K562 (cell line): ENCODE measurements around the gene KNG1. TPM values are rescaled to one million over a fixed set of nuclear protein-coding genes. Genes with fewer than 3 reads are reported as not detected.
A peak's percentile ranks its signal among the peaks of the same experiment; 100 is the strongest.

Source experiments
- JUN ChIP-seq, 2 experiments: sonication (generic) in 1 of 2; formaldehyde crosslinking in 1 of 2; IDR thresholded peaks; 2 replicates each; pipeline versions ENCODE4 v1.6.1 to v1.8.0; 2012 to 2022; ENCODE audit warnings: borderline replicate concordance in 2 of 2, mild to moderate bottlenecking in 2 of 2, improper control_type of control experiment in 1 of 2, low read depth in 1 of 2, low read length in 1 of 2, missing genetic modification reagents in 1 of 2
- KLF13 ChIP-seq: fragments of 450-650 bp; IDR thresholded peaks from 2 replicates; pipeline ENCODE4 v1.6.1; 2016; ENCODE audit warnings: missing genetic modification characterization, low read depth, mild to moderate bottlenecking, missing compliant biosample characterization, moderate library complexity, borderline replicate concordance
- SMAD3 ChIP-seq: fragments of 450-650 bp; formaldehyde crosslinking; conservative IDR thresholded peaks from 2 replicates; pipeline ENCODE4 v1.4.0; 2020; ENCODE audit warnings: mild to moderate bottlenecking
- ZNF3 ChIP-seq: fragments of 250-450 bp; sonication (Bioruptor Pico); IDR thresholded peaks from 2 replicates; pipeline ENCODE4 v1.5.0; 2021; ENCODE audit warnings: mild to moderate bottlenecking, moderate library complexity
- polyA plus RNA-seq, 8 experiments: library from polyadenylated mRNA; depleted of rRNA in 4 of 8; stranded (reverse) in 5 of 8; unstranded in 3 of 8; fragments of >200 nt; fragmentation: Nextera tagmentation in 2 of 8; fragmentation: Illumina TruSeq in 1 of 8; extraction: Ambion mirVana in 2 of 8; extraction: Trizol in 1 of 8; gene quantifications; 2 replicates each; pipeline versions ENCODE4 v1.2.1 to v1.2.3, GENCODE V29; 2011 to 2014; ENCODE audit warnings: inconsistent platforms in 1 of 8, missing spikeins in 1 of 8
- total RNA-seq, 7 experiments: library from RNA; depleted of rRNA in 6 of 7; stranded (reverse); fragments of >200 nt in 6 of 7; fragmentation: Illumina TruSeq in 2 of 7; extraction: Trizol in 2 of 7; gene quantifications; 2 replicates each; pipeline versions ENCODE4 v1.2.1 to v1.2.3, GENCODE V29; 2011 to 2021; ENCODE audit warnings: low replicate concordance in 1 of 7
- TF ChIP-seq, protein P1 (sequence below): fragments of 150-350 bp; IDR thresholded peaks from 2 replicates; pipeline ENCODE4 v1.6.1; 2014; ENCODE audit warnings: low read depth, mild to moderate bottlenecking, low read length, borderline replicate concordance
- TF ChIP-seq, protein P2 (sequence below): fragments of 450-650 bp; formaldehyde crosslinking; IDR thresholded peaks from 2 replicates; pipeline ENCODE4 v1.4.0; 2020; ENCODE audit warnings: mild to moderate bottlenecking, moderate library complexity
- TF ChIP-seq, protein P3 (sequence below): fragments of 200-600 bp; sonication (generic); IDR thresholded peaks from one replicate; pipeline ENCODE4 v1.6.1; 2012; ENCODE audit warnings: mild to moderate bottlenecking, low read depth, low read length, inconsistent platforms

The KNG1 gene
- total and polyA plus RNA-seq, 9 of the 15 experiments (the other 6 are each of a cell fraction or from before 2014, with no cell fraction given): 0.09 TPM; not detected in 8

DNA sequence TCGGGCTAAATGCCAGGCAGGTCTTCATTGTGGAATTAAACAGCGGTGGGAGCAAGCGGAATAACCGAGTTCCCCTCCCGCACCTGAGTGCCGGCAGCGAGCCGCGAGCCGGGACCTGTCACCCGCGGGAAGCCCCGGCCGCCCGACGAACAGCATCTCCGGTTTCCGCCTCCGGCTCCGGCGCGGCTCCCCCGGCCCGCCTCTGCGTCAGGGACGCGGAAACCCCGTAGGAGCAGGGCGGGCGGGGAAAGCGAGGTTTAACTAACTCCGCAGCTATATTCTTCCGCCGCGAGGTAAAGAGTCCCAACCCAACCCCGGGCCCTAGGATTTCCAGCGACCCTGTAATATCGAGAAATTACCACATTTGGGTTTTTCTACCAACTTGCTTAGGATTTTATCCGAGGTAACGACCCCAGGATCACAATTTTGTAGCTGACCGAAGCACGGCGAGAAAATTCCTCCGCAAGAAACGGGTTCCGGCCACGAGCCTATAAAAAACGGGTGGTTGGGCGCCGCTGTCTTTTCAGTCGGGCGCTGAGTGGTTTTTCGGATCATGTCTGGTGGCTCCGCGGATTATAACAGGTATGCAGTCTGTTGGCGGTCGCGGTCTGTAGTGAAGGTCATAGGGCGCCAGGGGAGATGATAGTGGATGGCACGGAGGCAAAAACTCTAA lies 66.0 kb downstream of the KNG1 start, which contains the start of gene EIF4A2 (continued):
- TF ChIP-seq, protein P1, sequence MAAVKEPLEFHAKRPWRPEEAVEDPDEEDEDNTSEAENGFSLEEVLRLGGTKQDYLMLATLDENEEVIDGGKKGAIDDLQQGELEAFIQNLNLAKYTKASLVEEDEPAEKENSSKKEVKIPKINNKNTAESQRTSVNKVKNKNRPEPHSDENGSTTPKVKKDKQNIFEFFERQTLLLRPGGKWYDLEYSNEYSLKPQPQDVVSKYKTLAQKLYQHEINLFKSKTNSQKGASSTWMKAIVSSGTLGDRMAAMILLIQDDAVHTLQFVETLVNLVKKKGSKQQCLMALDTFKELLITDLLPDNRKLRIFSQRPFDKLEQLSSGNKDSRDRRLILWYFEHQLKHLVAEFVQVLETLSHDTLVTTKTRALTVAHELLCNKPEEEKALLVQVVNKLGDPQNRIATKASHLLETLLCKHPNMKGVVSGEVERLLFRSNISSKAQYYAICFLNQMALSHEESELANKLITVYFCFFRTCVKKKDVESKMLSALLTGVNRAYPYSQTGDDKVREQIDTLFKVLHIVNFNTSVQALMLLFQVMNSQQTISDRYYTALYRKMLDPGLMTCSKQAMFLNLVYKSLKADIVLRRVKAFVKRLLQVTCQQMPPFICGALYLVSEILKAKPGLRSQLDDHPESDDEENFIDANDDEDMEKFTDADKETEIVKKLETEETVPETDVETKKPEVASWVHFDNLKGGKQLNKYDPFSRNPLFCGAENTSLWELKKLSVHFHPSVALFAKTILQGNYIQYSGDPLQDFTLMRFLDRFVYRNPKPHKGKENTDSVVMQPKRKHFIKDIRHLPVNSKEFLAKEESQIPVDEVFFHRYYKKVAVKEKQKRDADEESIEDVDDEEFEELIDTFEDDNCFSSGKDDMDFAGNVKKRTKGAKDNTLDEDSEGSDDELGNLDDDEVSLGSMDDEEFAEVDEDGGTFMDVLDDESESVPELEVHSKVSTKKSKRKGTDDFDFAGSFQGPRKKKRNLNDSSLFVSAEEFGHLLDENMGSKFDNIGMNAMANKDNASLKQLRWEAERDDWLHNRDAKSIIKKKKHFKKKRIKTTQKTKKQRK: peak; percentile 2; the same call in 1 of the 2 replicates
- 0 out of 2 replicates have a peak, but pooled peaks have one; percentile 15 for TF ChIP-seq JUN (IDR thresholded peaks at IDR 0.05; ENCODE audit: borderline replicate concordance, low read depth, low read length)
- no peak for TF ChIP-seq JUN (CRISPR knock-in tag; IDR thresholded peaks at IDR 0.05; ENCODE audit: borderline replicate concordance)
- peak; percentile 66; the same call in 1 of the 2 replicates for TF ChIP-seq ZNF3
- TF ChIP-seq, protein P2, sequence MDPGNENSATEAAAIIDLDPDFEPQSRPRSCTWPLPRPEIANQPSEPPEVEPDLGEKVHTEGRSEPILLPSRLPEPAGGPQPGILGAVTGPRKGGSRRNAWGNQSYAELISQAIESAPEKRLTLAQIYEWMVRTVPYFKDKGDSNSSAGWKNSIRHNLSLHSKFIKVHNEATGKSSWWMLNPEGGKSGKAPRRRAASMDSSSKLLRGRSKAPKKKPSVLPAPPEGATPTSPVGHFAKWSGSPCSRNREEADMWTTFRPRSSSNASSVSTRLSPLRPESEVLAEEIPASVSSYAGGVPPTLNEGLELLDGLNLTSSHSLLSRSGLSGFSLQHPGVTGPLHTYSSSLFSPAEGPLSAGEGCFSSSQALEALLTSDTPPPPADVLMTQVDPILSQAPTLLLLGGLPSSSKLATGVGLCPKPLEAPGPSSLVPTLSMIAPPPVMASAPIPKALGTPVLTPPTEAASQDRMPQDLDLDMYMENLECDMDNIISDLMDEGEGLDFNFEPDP (CRISPR knock-in tag): no peak
- TF ChIP-seq, protein P3, sequence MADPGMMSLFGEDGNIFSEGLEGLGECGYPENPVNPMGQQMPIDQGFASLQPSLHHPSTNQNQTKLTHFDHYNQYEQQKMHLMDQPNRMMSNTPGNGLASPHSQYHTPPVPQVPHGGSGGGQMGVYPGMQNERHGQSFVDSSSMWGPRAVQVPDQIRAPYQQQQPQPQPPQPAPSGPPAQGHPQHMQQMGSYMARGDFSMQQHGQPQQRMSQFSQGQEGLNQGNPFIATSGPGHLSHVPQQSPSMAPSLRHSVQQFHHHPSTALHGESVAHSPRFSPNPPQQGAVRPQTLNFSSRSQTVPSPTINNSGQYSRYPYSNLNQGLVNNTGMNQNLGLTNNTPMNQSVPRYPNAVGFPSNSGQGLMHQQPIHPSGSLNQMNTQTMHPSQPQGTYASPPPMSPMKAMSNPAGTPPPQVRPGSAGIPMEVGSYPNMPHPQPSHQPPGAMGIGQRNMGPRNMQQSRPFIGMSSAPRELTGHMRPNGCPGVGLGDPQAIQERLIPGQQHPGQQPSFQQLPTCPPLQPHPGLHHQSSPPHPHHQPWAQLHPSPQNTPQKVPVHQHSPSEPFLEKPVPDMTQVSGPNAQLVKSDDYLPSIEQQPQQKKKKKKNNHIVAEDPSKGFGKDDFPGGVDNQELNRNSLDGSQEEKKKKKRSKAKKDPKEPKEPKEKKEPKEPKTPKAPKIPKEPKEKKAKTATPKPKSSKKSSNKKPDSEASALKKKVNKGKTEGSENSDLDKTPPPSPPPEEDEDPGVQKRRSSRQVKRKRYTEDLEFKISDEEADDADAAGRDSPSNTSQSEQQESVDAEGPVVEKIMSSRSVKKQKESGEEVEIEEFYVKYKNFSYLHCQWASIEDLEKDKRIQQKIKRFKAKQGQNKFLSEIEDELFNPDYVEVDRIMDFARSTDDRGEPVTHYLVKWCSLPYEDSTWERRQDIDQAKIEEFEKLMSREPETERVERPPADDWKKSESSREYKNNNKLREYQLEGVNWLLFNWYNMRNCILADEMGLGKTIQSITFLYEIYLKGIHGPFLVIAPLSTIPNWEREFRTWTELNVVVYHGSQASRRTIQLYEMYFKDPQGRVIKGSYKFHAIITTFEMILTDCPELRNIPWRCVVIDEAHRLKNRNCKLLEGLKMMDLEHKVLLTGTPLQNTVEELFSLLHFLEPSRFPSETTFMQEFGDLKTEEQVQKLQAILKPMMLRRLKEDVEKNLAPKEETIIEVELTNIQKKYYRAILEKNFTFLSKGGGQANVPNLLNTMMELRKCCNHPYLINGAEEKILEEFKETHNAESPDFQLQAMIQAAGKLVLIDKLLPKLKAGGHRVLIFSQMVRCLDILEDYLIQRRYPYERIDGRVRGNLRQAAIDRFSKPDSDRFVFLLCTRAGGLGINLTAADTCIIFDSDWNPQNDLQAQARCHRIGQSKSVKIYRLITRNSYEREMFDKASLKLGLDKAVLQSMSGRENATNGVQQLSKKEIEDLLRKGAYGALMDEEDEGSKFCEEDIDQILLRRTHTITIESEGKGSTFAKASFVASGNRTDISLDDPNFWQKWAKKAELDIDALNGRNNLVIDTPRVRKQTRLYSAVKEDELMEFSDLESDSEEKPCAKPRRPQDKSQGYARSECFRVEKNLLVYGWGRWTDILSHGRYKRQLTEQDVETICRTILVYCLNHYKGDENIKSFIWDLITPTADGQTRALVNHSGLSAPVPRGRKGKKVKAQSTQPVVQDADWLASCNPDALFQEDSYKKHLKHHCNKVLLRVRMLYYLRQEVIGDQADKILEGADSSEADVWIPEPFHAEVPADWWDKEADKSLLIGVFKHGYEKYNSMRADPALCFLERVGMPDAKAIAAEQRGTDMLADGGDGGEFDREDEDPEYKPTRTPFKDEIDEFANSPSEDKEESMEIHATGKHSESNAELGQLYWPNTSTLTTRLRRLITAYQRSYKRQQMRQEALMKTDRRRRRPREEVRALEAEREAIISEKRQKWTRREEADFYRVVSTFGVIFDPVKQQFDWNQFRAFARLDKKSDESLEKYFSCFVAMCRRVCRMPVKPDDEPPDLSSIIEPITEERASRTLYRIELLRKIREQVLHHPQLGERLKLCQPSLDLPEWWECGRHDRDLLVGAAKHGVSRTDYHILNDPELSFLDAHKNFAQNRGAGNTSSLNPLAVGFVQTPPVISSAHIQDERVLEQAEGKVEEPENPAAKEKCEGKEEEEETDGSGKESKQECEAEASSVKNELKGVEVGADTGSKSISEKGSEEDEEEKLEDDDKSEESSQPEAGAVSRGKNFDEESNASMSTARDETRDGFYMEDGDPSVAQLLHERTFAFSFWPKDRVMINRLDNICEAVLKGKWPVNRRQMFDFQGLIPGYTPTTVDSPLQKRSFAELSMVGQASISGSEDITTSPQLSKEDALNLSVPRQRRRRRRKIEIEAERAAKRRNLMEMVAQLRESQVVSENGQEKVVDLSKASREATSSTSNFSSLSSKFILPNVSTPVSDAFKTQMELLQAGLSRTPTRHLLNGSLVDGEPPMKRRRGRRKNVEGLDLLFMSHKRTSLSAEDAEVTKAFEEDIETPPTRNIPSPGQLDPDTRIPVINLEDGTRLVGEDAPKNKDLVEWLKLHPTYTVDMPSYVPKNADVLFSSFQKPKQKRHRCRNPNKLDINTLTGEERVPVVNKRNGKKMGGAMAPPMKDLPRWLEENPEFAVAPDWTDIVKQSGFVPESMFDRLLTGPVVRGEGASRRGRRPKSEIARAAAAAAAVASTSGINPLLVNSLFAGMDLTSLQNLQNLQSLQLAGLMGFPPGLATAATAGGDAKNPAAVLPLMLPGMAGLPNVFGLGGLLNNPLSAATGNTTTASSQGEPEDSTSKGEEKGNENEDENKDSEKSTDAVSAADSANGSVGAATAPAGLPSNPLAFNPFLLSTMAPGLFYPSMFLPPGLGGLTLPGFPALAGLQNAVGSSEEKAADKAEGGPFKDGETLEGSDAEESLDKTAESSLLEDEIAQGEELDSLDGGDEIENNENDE: no peak
- TF ChIP-seq KLF13 (tag): no peak
- no peak; the same call in 1 of the 2 replicates for TF ChIP-seq SMAD3 (CRISPR knock-in tag)
